HepG2 (cell line): ENCODE results near the gene ALG14. TPM values are rescaled to one million over a fixed set of nuclear protein-coding genes. Genes with fewer than 3 reads are reported as not detected.

ENCODE experiments used
- ATAC-seq: fragments of 200-7000 bp; cut with Tn5 transposase; 3 replicates; pipeline ENCODE4 v1.9.1; 2020; ENCODE audit warnings: mild to moderate bottlenecking, moderate library complexity
- BruUV-seq: library from RNA; stranded (reverse); fragments of 400-500 nt; replicated peaks from 2 replicates; lab custom pipeline; 2021; lab: Mats Ljungman, UMichigan
- CTCF ChIA-PET: fragments of 300-600 bp; formaldehyde crosslinking; extraction: SDS; loops from one replicate; lab custom pipeline; 2021; ENCODE audit warnings: low total read pairs, inconsistent platforms, low intra/inter-chr PET ratio; lab: Yijun Ruan, JAX
- POLR2A ChIA-PET: fragments of 350-600 bp; sonication (Branson Sonifier 250); formaldehyde crosslinking; loops from one replicate; lab custom pipeline; 2020; ENCODE audit warnings: antibody characterized with exemption, inconsistent platforms; lab: Yijun Ruan, JAX
- DNase-seq: peaks from one replicate; pipeline ENCODE4 v3.0.0-alpha.2; 2015; ENCODE audit warnings: low spot score
- FAIRE-seq: peaks from 3 replicates; lab custom pipeline; 2011; peaks lifted over from hg19 to GRCh38; lab: Jason Lieb, UNC
- H2AFZ ChIP-seq: one replicate; pipeline ENCODE4 v1.6.1; 2011; ENCODE audit warnings: low read length, inconsistent platforms
- H3K27ac ChIP-seq: fragments of 300-600 bp; 3 replicates; pipeline ENCODE4 v1.8.0; 2011; ENCODE audit warnings: mixed run types, mild to moderate bottlenecking, mixed read lengths, low read length, inconsistent platforms; ENCODE audit not compliant: insufficient read depth; ENCODE audit errors: extremely low read length
- H3K27me3 ChIP-seq, 2 experiments: fragments of 200-600 bp in 1 of 2; 2 replicates in 1 of 2; 3 replicates in 1 of 2; pipeline versions ENCODE4 v1.6.0 to v1.8.0; 2011; ENCODE audit warnings: low read length in 2 of 2, mild to moderate bottlenecking in 2 of 2, moderate library complexity in 2 of 2, inconsistent platforms in 1 of 2; ENCODE audit not compliant: insufficient read depth in 2 of 2, control insufficient read depth in 1 of 2
- H3K36me3 ChIP-seq, 2 experiments: fragments of 200-600 bp in 1 of 2; replicated peaks in 1 of 2; 2 replicates in 1 of 2; 3 replicates in 1 of 2; pipeline versions ENCODE4 v1.5.1 to v1.8.0; 2011; ENCODE audit warnings: low read length in 2 of 2, inconsistent platforms in 1 of 2; ENCODE audit not compliant: insufficient read depth in 2 of 2, control insufficient read depth in 1 of 2
- H3K4me1 ChIP-seq: 2 replicates; pipeline ENCODE4 v1.5.1; 2012; ENCODE audit warnings: low read length, inconsistent platforms; ENCODE audit not compliant: insufficient read depth
- H3K4me2 ChIP-seq: 2 replicates; pipeline ENCODE4 v1.6.0; 2011; ENCODE audit warnings: low read depth, low read length, inconsistent platforms
- H3K4me3 ChIP-seq, 3 experiments: fragments of 200-600 bp in 1 of 3; sonication (generic), shearing (Covaris generic) in 1 of 3; replicated peaks in 1 of 3; 2 replicates each; pipeline ENCODE4 v1.5.1; 2011 to 2016; ENCODE audit warnings: low read length in 3 of 3, inconsistent platforms in 2 of 3, low read depth in 2 of 3, mild to moderate bottlenecking in 2 of 3, control low read depth in 1 of 3, mixed read lengths in 1 of 3; ENCODE audit not compliant: insufficient read depth in 1 of 3
- H3K79me2 ChIP-seq: one replicate; pipeline ENCODE4 v1.6.1; 2011; ENCODE audit warnings: low read length, inconsistent platforms; ENCODE audit not compliant: insufficient read depth
- H3K9ac ChIP-seq: 2 replicates; pipeline ENCODE4 v1.6.0; 2011; ENCODE audit warnings: mild to moderate bottlenecking, low read depth, low read length, inconsistent platforms; ENCODE audit not compliant: insufficient read depth
- H3K9me3 ChIP-seq: 2 replicates; pipeline ENCODE4 v1.5.1; 2012; ENCODE audit warnings: mild to moderate bottlenecking, low read length
- H4K20me1 ChIP-seq: 2 replicates; pipeline ENCODE4 v1.6.0; 2011; ENCODE audit warnings: inconsistent platforms, mild to moderate bottlenecking, low read length, moderate library complexity; ENCODE audit not compliant: insufficient read depth
- ELF4 ChIP-seq: sonication (generic); formaldehyde crosslinking; IDR thresholded peaks from 2 replicates; pipeline ENCODE4 v1.5.0; 2020; ENCODE audit warnings: missing genetic modification reagents, mild to moderate bottlenecking, moderate library complexity, borderline replicate concordance
- FOXP1 ChIP-seq, 2 experiments: fragments of 450-650 bp in 1 of 2; IDR thresholded peaks; 2 replicates each; pipeline ENCODE4 v1.6.1; 2017 to 2018; ENCODE audit warnings: antibody characterized with exemption in 1 of 2
- HMGA1 ChIP-seq: sonication (generic); formaldehyde crosslinking; conservative IDR thresholded peaks from 2 replicates; pipeline ENCODE4 v1.4.0; 2020; ENCODE audit warnings: missing genetic modification reagents
- HNRNPL ChIP-seq: fragments of 200-400 bp; formaldehyde crosslinking; IDR thresholded peaks from 2 replicates; pipeline ENCODE4 v1.6.1; 2017; ENCODE audit warnings: mild to moderate bottlenecking, low read depth, low read length
- KLF9 ChIP-seq: IDR thresholded peaks from 2 replicates; pipeline ENCODE4 v1.6.1; 2016; ENCODE audit warnings: low read depth
- MAFG ChIP-seq: sonication (generic); formaldehyde crosslinking; IDR thresholded peaks from 2 replicates; pipeline ENCODE4 v1.5.1; 2020; ENCODE audit warnings: mild to moderate bottlenecking, missing genetic modification reagents
- MAZ ChIP-seq, 2 experiments: sonication (generic) in 1 of 2; formaldehyde crosslinking in 1 of 2; IDR thresholded peaks; 2 replicates each; pipeline versions ENCODE4 v1.5.0 to v1.6.1; 2012 to 2020; ENCODE audit warnings: low read depth in 2 of 2, mild to moderate bottlenecking in 2 of 2, borderline replicate concordance in 1 of 2, improper control_type of control experiment in 1 of 2, low read length in 1 of 2, missing genetic modification reagents in 1 of 2, moderate library complexity in 1 of 2
- MTA1 ChIP-seq: sonication (generic); formaldehyde crosslinking; IDR thresholded peaks from 2 replicates; pipeline ENCODE4 v1.4.0; 2020; ENCODE audit warnings: missing genetic modification reagents, mild to moderate bottlenecking, borderline replicate concordance
- NONO ChIP-seq, 2 experiments: fragments of 450-650 bp in 1 of 2; sonication (generic) in 1 of 2; formaldehyde crosslinking in 1 of 2; IDR thresholded peaks in 1 of 2; conservative IDR thresholded peaks in 1 of 2; 2 replicates each; pipeline versions ENCODE4 v1.6.1 to v1.8.0; 2017 to 2022; ENCODE audit warnings: mild to moderate bottlenecking in 1 of 2, missing genetic modification reagents in 1 of 2, moderate library complexity in 1 of 2
- SKI ChIP-seq: fragments of 450-650 bp; IDR thresholded peaks from one replicate; pipeline ENCODE4 v1.6.1; 2018; ENCODE audit warnings: mild to moderate bottlenecking; ENCODE audit not compliant: partially characterized antibody
- SP2 ChIP-seq: sonication (generic); formaldehyde crosslinking; IDR thresholded peaks from 2 replicates; pipeline ENCODE4 v1.5.1; 2020; ENCODE audit warnings: mild to moderate bottlenecking, missing genetic modification reagents
- TFAP4 ChIP-seq: sonication (generic); IDR thresholded peaks from 2 replicates; pipeline ENCODE4 v1.6.1; 2016; ENCODE audit warnings: low read depth, borderline replicate concordance
- ZNF556 ChIP-seq: sonication (generic); formaldehyde crosslinking; IDR thresholded peaks from 2 replicates; pipeline ENCODE4 v1.4.0; 2020; ENCODE audit warnings: mild to moderate bottlenecking, missing genetic modification reagents, borderline replicate concordance
- ZNF558 ChIP-seq: sonication (generic); formaldehyde crosslinking; IDR thresholded peaks from 2 replicates; pipeline ENCODE4 v1.9.0; 2022; ENCODE audit warnings: mild to moderate bottlenecking, missing genetic modification reagents, borderline replicate concordance
- ZNF572 ChIP-seq: sonication (generic); formaldehyde crosslinking; IDR thresholded peaks from 2 replicates; pipeline ENCODE4 v1.5.1; 2020; ENCODE audit warnings: mild to moderate bottlenecking, missing genetic modification reagents
- ZNF775 ChIP-seq: sonication (generic); formaldehyde crosslinking; IDR thresholded peaks from 2 replicates; pipeline ENCODE4 v1.4.0; 2020; ENCODE audit warnings: missing genetic modification reagents, mild to moderate bottlenecking, moderate library complexity, borderline replicate concordance
- WGBS: methylation state at CpG from one replicate; pipeline ENCODE4 v1.1.6; 2017; ENCODE audit warnings: low lambda C conversion rate; 5-methylcytosine and 5-hydroxymethylcytosine counted together
- in situ Hi-C: cut with HindIII; loops from 2 replicates; pipeline ENCODE4 v1.10.0; 2017; ENCODE audit warnings: low pct_unique_long_range_greater_than_20kb; ENCODE audit not compliant: extremely low pct_ligation_motif_present
- intact Hi-C: fragments of 100-400 bp; cut with micrococcal nuclease; formaldehyde crosslinking; loops from one replicate; pipeline ENCODE4 v1.10.0; 2022; ENCODE audit not compliant: unreplicated experiment
- polyA plus RNA-seq, 8 experiments: library from polyadenylated mRNA; depleted of rRNA in 3 of 8; stranded (reverse) in 7 of 8; unstranded in 1 of 8; fragments of >200 nt; fragmentation: Illumina TruSeq in 4 of 8; extraction: Trizol in 4 of 8; gene quantifications; 2 replicates each; pipeline versions ENCODE4 v1.2.1 to v1.2.3, GENCODE V29; 2011 to 2016; ENCODE audit warnings: low read depth in 4 of 8, missing spikeins in 1 of 8, mixed read lengths in 1 of 8; ENCODE audit not compliant: insufficient read depth in 1 of 8
- total RNA-seq, 5 experiments: library from RNA; depleted of rRNA; stranded (reverse); fragments of >200 nt; fragmentation: Illumina TruSeq; extraction: Trizol; gene quantifications; 2 replicates each; pipeline ENCODE4 v1.2.3, GENCODE V29; 2016; ENCODE audit warnings: low read depth in 1 of 5
- TF ChIP-seq, protein P1 (sequence below): sonication (generic); formaldehyde crosslinking; conservative IDR thresholded peaks from 2 replicates; pipeline ENCODE4 v1.5.0; 2020; ENCODE audit warnings: missing genetic modification reagents
- TF ChIP-seq, protein P2 (sequence below), 2 experiments: sonication (generic) in 1 of 2; formaldehyde crosslinking in 1 of 2; IDR thresholded peaks; 2 replicates each; pipeline versions ENCODE4 v1.4.0 to v1.6.1; 2018 to 2020; ENCODE audit warnings: missing genetic modification reagents in 2 of 2, borderline replicate concordance in 1 of 2, low read depth in 1 of 2, mild to moderate bottlenecking in 1 of 2, missing biosample characterization in 1 of 2
- TF ChIP-seq, protein P3 (sequence below): fragments of 450-650 bp; IDR thresholded peaks from 2 replicates; pipeline ENCODE4 v1.6.1; 2016

The ALG14 gene
- total and polyA plus RNA-seq, 2 of the 13 experiments (the other 11 are each of a cell fraction or from before 2014, with no cell fraction given) = 4.5 to 12.7 TPM

DNA sequence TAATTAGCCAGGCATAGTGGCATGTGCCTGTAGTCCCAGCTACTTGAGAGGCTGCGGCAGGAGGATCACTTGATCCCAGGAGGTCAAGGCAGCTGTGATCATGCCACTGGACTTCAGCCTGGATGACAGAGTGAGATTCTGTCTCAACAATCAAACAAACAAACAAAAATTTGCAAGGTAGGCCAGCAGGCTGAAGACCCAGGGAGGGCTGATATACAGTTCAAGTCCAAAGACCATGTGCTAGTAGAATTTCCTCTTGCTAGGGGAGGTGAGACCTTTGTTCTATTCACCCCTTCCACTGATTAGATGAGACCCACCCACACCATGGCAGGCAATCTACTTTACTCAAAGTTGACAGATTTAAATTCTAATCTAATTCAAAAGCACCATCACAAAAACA is 114.7 kb downstream of the ALG14 start:
- intact Hi-C loops (no loop called here), in situ Hi-C loops (no loop called here)
- Histone ChIP-seq H3K4me1 (peaks cover 88% of the 10 kb centered on the region), H3K79me2 (no peaks in the 10 kb centered on the region), H3K9me3 (no peaks in the 10 kb centered on the region), H2AFZ (no peak overlapping the region), H3K9ac (no peak overlapping the region), H3K27ac (peak overlapping the region; percentile 54), H3K4me2 (no peak overlapping the region), H4K20me1 (no peaks in the 10 kb centered on the region), H3K27me3 (no peaks in the 10 kb centered on the region), H3K36me3 (no peaks in the 10 kb centered on the region), H3K4me3 (no peak overlapping the region)
- FAIRE-seq (peak; percentile 34), ATAC-seq (peak; percentile 12; the same call in 2 of the 3 replicates), DNase-seq (peak; percentile 35)
- WGBS = 71% methylated on average over 1 of the region's 1 CpG
- ChIA-PET CTCF (no interaction called here), POLR2A (no interaction called here)
- BruUV-seq = no TSS peak
- peak; percentile 53 for TF ChIP-seq SKI
- no peak for TF ChIP-seq MAFG (CRISPR knock-in tag)
- no peak for TF ChIP-seq SP2
- TF ChIP-seq ZNF558 = no peak
- no peak for TF ChIP-seq HMGA1 (CRISPR knock-in tag)
- no peak for TF ChIP-seq ZNF556
- peak; percentile 43; the same call in 1 of the 2 replicates for TF ChIP-seq TFAP4
- no peak for TF ChIP-seq ZNF572
- TF ChIP-seq NONO (IDR thresholded peaks at IDR 0.05) = no peak
- TF ChIP-seq NONO (CRISPR knock-in tag; conservative IDR thresholded peaks at IDR 0.05) = no peak
- 0 out of 2 replicates have a peak, but pooled peaks have one; percentile 19 for TF ChIP-seq MTA1
- no peak for TF ChIP-seq KLF9
- TF ChIP-seq, protein P1, sequence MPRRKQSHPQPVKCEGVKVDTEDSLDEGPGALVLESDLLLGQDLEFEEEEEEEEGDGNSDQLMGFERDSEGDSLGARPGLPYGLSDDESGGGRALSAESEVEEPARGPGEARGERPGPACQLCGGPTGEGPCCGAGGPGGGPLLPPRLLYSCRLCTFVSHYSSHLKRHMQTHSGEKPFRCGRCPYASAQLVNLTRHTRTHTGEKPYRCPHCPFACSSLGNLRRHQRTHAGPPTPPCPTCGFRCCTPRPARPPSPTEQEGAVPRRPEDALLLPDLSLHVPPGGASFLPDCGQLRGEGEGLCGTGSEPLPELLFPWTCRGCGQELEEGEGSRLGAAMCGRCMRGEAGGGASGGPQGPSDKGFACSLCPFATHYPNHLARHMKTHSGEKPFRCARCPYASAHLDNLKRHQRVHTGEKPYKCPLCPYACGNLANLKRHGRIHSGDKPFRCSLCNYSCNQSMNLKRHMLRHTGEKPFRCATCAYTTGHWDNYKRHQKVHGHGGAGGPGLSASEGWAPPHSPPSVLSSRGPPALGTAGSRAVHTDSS (CRISPR knock-in tag) = no peak
- TF ChIP-seq FOXP1 (IDR thresholded peaks at IDR 0.05) = no peak
- TF ChIP-seq FOXP1 (CRISPR knock-in tag; IDR thresholded peaks at IDR 0.05) = peak; percentile 87
- TF ChIP-seq ZNF775 (CRISPR knock-in tag) = no peak
- no peak for TF ChIP-seq HNRNPL
- TF ChIP-seq, protein P2, sequence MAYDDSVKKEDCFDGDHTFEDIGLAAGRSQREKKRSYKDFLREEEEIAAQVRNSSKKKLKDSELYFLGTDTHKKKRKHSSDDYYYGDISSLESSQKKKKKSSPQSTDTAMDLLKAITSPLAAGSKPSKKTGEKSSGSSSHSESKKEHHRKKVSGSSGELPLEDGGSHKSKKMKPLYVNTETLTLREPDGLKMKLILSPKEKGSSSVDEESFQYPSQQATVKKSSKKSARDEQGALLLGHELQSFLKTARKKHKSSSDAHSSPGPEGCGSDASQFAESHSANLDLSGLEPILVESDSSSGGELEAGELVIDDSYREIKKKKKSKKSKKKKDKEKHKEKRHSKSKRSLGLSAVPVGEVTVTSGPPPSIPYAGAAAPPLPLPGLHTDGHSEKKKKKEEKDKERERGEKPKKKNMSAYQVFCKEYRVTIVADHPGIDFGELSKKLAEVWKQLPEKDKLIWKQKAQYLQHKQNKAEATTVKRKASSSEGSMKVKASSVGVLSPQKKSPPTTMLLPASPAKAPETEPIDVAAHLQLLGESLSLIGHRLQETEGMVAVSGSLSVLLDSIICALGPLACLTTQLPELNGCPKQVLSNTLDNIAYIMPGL (CRISPR knock-in tag; IDR thresholded peaks at IDR 0.05; ENCODE audit: borderline replicate concordance in 1 of 2, low read depth in 1 of 2) = no peak
- TF ChIP-seq, protein P3, sequence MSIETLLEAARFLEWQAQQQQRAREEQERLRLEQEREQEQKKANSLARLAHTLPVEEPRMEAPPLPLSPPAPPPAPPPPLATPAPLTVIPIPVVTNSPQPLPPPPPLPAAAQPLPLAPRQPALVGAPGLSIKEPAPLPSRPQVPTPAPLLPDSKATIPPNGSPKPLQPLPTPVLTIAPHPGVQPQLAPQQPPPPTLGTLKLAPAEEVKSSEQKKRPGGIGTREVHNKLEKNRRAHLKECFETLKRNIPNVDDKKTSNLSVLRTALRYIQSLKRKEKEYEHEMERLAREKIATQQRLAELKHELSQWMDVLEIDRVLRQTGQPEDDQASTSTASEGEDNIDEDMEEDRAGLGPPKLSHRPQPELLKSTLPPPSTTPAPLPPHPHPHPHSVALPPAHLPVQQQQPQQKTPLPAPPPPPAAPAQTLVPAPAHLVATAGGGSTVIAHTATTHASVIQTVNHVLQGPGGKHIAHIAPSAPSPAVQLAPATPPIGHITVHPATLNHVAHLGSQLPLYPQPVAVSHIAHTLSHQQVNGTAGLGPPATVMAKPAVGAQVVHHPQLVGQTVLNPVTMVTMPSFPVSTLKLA = no peak
- TF ChIP-seq ELF4 = no peak
- TF ChIP-seq MAZ (IDR thresholded peaks at IDR 0.05; ENCODE audit: borderline replicate concordance, low read depth, low read length) = no peak
- 0 out of 2 replicates have a peak, but pooled peaks have one; percentile 33 for TF ChIP-seq MAZ (CRISPR knock-in tag; IDR thresholded peaks at IDR 0.05; ENCODE audit: low read depth)
